CD8-positive, alpha-beta memory T cell (primary cell): ENCODE measurements around the gene PRPF4. TPM values are rescaled to one million over a fixed set of nuclear protein-coding genes. Genes with fewer than 3 reads are reported as not detected.

ENCODE experiments used
- CTCF ChIA-PET: fragments of 350-600 bp; sonication (Branson Sonifier 250); formaldehyde crosslinking; loops from one replicate; lab custom pipeline; 2021; ENCODE audit warnings: antibody characterized with exemption; lab: Charles Lee
- POLR2A ChIA-PET: fragments of 350-600 bp; sonication (Branson Sonifier 250); formaldehyde crosslinking; loops from one replicate; lab custom pipeline; 2021; ENCODE audit warnings: antibody characterized with exemption; lab: Charles Lee
- DNase-seq, 5 donors: peaks; one replicate each; pipeline versions ENCODE4 v3.0.0 to v3.0.0-alpha.2; 2020 to 2022; ENCODE audit warnings: mixed read lengths in 1 of 5
- H3K27ac ChIP-seq: one replicate; pipeline ENCODE4 v1.7.0; 2013; ENCODE audit warnings: low read depth, mild to moderate bottlenecking, low read length, moderate library complexity
- H3K27me3 ChIP-seq: 2 replicates; pipeline ENCODE4 v1.7.0; 2013; ENCODE audit warnings: low read length, mild to moderate bottlenecking; ENCODE audit not compliant: insufficient read depth, poor library complexity, severe bottlenecking
- H3K36me3 ChIP-seq: 2 replicates; pipeline ENCODE4 v1.7.0; 2013; ENCODE audit warnings: mild to moderate bottlenecking, low read length, moderate library complexity; ENCODE audit not compliant: insufficient read depth
- H3K4me1 ChIP-seq: 2 replicates; pipeline ENCODE4 v1.7.0; 2013; ENCODE audit warnings: mild to moderate bottlenecking, low read length, moderate library complexity; ENCODE audit not compliant: insufficient read depth
- H3K4me3 ChIP-seq: 2 replicates; pipeline ENCODE4 v1.7.0; 2013; ENCODE audit warnings: mild to moderate bottlenecking, low read length
- H3K9me3 ChIP-seq: 2 replicates; pipeline ENCODE4 v1.7.0; 2013; ENCODE audit warnings: mild to moderate bottlenecking, low read length
- H3K27ac Mint-ChIP-seq, 8 donors: one replicate each; pipeline ENCODE4 v1.8.0; 2020 to 2021; ENCODE audit warnings: mixed read lengths in 8 of 8, mild to moderate bottlenecking in 6 of 8, inconsistent platforms in 3 of 8, moderate library complexity in 3 of 8
- H3K27me3 Mint-ChIP-seq, 2 donors: one replicate each; pipeline ENCODE4 v1.8.0; 2020 to 2021; ENCODE audit warnings: mixed read lengths in 2 of 2, mild to moderate bottlenecking in 1 of 2, moderate library complexity in 1 of 2
- H3K36me3 Mint-ChIP-seq, 3 donors: one replicate each; pipeline ENCODE4 v1.8.0; 2020 to 2021; ENCODE audit warnings: mixed read lengths in 3 of 3, inconsistent platforms in 1 of 3, mild to moderate bottlenecking in 1 of 3
- H3K4me1 Mint-ChIP-seq, 3 donors: one replicate each; pipeline ENCODE4 v1.8.0; 2020 to 2021; ENCODE audit warnings: mixed read lengths in 3 of 3, inconsistent platforms in 1 of 3, mild to moderate bottlenecking in 1 of 3
- H3K4me3 Mint-ChIP-seq, 7 donors: one replicate each; pipeline ENCODE4 v1.8.0; 2020 to 2021; ENCODE audit warnings: mixed read lengths in 7 of 7, mild to moderate bottlenecking in 6 of 7, moderate library complexity in 4 of 7, inconsistent platforms in 2 of 7
- H3K9me3 Mint-ChIP-seq, 5 donors: one replicate each; pipeline ENCODE4 v1.8.0; 2020 to 2022; ENCODE audit warnings: mixed read lengths in 5 of 5, mild to moderate bottlenecking in 3 of 5, moderate library complexity in 2 of 5, inconsistent platforms in 1 of 5
- polyA plus RNA-seq: library from polyadenylated mRNA; unstranded; fragments of 300-500 nt; fragmentation: Illumina TruSeq; gene quantifications from one replicate; pipeline ENCODE4 v1.2.3, GENCODE V29; 2021
- total RNA-seq, 2 experiments: library from RNA; stranded (reverse); gene quantifications; one replicate each; pipeline ENCODE4 v1.2.3, GENCODE V29; 2021

The PRPF4 gene
- total and polyA plus RNA-seq, 3 experiments from 2014 or later = 27.4 to 71.4 (median 69.5) TPM

DNA sequence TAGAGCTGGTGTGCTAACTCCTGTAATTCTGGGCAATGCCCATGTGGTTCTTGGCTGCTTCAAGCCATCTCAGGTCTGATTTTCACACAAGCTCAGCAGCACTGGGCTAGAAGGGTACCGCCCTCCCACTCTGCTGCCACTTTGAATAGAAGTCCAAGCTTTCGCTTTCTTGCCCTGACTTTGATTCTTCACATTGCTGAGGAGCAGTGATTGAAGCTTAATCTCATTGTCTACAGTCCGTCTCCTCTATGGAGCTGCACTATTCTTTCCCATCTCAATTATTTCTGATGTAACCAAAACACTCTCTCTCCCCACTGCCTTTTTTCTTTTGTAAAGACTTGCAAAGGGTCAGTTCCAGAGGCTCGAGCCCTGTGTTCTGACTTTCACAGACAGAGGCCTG lies 40.6 kb downstream of the PRPF4 start:
- H3K4me3 ChIP-seq = no peak overlapping the region
- no peak overlapping the region for H3K27ac ChIP-seq
- Mint-ChIP-seq H3K9me3 (no peaks in the 10 kb centered on the region), H3K4me1 (no peaks in the 10 kb centered on the region), H3K27ac (no peak overlapping the region), H3K27me3 (peaks cover 4 to 11% of the 10 kb centered on the region in 2 donors), H3K4me3 (no peak overlapping the region), H3K36me3 (no peaks in the 10 kb centered on the region)
- CTCF ChIA-PET = no interaction called here
- H3K4me1 ChIP-seq = no peaks in the 10 kb centered on the region
- no peak for DNase-seq
- no peaks in the 10 kb centered on the region for H3K36me3 ChIP-seq
- POLR2A ChIA-PET = no interaction called here
- no peaks in the 10 kb centered on the region for H3K9me3 ChIP-seq
- H3K27me3 ChIP-seq = no peaks in the 10 kb centered on the region

DNA sequence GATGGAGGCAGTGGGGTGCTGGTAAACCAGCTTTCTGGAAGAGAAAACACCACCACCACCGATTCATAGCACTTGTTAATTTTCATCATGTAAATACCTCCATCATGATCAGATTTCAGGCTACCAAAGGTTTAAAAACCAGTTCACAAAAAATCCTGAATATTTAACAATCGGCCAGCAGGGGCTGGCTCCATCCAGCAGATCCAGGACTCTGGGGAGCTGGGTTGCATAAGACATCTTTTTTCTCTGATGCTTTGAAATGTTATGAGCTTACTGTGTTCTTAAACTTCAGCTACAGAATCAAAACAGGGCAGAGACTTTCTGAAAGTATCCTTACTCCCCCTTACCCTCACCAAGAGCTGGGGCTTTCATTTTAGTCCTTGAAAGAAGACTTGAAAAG lies 42.3 kb downstream of the PRPF4 start:
- Mint-ChIP-seq H3K36me3 (no peaks in the 10 kb centered on the region), H3K4me3 (no peak overlapping the region), H3K27me3 (peaks cover 4 to 11% of the 10 kb centered on the region in 2 donors), H3K27ac (no peak overlapping the region), H3K4me1 (no peaks in the 10 kb centered on the region), H3K9me3 (no peaks in the 10 kb centered on the region)
- H3K4me3 ChIP-seq = no peak overlapping the region
- ChIA-PET POLR2A (no interaction called here), CTCF (interaction anchor here (1.6 kb wide), 1 partner anchor 9 kb away, joined by 3 read pairs; no protein-coding TSS in a partner anchor)
- H3K9me3 ChIP-seq = no peaks in the 10 kb centered on the region
- H3K27me3 ChIP-seq = no peaks in the 10 kb centered on the region
- no peaks in the 10 kb centered on the region for H3K36me3 ChIP-seq
- no peak for DNase-seq
- no peaks in the 10 kb centered on the region for H3K4me1 ChIP-seq
- no peak overlapping the region for H3K27ac ChIP-seq

DNA sequence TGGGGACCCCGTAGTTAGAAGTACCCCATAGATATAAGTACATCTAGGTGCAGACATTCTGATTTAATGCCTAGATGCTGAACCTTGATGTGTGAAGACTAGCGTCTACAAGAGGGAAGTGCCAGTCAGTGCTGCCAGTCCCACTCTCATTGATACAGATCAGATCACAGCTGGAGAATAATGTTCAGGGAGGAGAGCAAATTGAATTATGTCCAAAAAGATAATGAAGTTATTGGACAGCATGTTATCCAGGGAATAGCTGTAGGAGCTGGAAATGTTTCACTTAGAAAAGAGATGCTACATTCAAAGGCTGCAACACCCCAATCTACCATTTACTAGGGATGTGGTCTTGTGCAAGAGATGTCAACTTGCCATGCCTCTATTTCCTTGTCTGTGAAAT lies 43.6 kb downstream of the PRPF4 start:
- H3K4me3 ChIP-seq = no peak overlapping the region
- H3K27me3 ChIP-seq = no peaks in the 10 kb centered on the region
- no peaks in the 10 kb centered on the region for H3K36me3 Mint-ChIP-seq
- H3K27ac ChIP-seq = no peak overlapping the region
- no peak overlapping the region for H3K4me3 Mint-ChIP-seq
- POLR2A ChIA-PET = interaction anchor here (0.6 to 1.1 kb wide), 2 partner anchors 10 to 336 kb away, joined by 3 read pairs; no protein-coding TSS in a partner anchor
- no peaks in the 10 kb centered on the region for H3K36me3 ChIP-seq
- CTCF ChIA-PET = interaction anchor here (1.3 to 1.6 kb wide), 2 partner anchors 8 to 9 kb away, joined by 3 read pairs; no protein-coding TSS in a partner anchor
- no peaks in the 10 kb centered on the region for H3K4me1 Mint-ChIP-seq
- H3K9me3 Mint-ChIP-seq = no peaks in the 10 kb centered on the region
- H3K9me3 ChIP-seq = no peaks in the 10 kb centered on the region
- H3K4me1 ChIP-seq = no peaks in the 10 kb centered on the region
- DNase-seq = no peak
- peak overlapping the region in 1 of 8 donors; percentile 5 for H3K27ac Mint-ChIP-seq
- peaks cover 2 to 11% of the 10 kb centered on the region in 2 donors for H3K27me3 Mint-ChIP-seq

DNA sequence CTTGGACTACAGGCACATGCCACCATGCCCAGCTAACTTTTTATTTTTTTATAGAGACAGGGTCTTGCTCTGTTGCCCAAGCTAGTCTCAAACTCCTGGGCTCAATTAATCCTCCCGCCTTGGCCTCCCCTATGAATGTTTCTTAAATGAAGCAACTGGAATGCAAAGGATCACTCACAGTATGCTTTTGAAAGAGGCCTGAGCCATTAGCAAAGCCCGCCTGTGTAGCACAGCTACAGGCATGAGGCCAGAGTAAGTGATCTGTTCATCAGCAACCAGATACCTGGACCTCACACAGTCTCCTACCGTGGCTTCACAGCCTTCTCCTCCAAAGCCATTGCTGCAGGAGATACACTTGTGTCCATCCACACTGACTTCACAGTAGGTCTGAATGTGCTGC lies 44.6 kb downstream of the PRPF4 start:
- Histone ChIP-seq H3K36me3 (no peaks in the 10 kb centered on the region), H3K4me1 (no peaks in the 10 kb centered on the region), H3K9me3 (no peaks in the 10 kb centered on the region), H3K27me3 (no peaks in the 10 kb centered on the region), H3K4me3 (no peak overlapping the region), H3K27ac (no peak overlapping the region)
- CTCF ChIA-PET = no interaction called here
- H3K36me3 Mint-ChIP-seq = no peaks in the 10 kb centered on the region
- no peaks in the 10 kb centered on the region for H3K4me1 Mint-ChIP-seq
- no peak overlapping the region for H3K27ac Mint-ChIP-seq
- H3K4me3 Mint-ChIP-seq = no peak overlapping the region
- POLR2A ChIA-PET = interaction anchor here (1.1 kb wide), 1 partner anchor 9 kb away, joined by 3 read pairs; no protein-coding TSS in a partner anchor
- H3K27me3 Mint-ChIP-seq = peaks cover 2 to 11% of the 10 kb centered on the region in 2 donors
- DNase-seq = no peak
- no peaks in the 10 kb centered on the region for H3K9me3 Mint-ChIP-seq

DNA sequence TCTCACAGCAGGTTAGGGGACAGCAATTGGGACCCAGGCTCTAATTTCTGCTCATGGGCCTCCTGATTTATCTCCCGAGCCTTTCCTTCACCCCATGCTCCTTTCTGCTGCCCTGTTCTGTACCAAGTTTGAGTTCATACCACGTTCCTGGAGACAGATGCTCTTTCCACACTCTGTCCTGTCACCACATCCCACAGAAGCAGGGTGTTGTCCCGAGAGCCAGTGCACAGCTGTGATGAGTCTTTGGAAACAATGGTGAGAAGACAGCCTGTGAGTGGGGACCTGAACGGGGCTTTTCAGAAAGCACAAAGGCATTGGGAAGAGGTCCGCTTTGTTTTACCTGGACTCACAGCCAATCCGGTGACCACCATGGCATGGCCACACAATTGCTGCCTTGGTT lies 47.2 kb downstream of the PRPF4 start:
- Histone ChIP-seq H3K9me3 (no peaks in the 10 kb centered on the region), H3K4me1 (no peaks in the 10 kb centered on the region), H3K27ac (no peak overlapping the region), H3K36me3 (no peaks in the 10 kb centered on the region), H3K27me3 (no peaks in the 10 kb centered on the region), H3K4me3 (no peak overlapping the region)
- H3K27me3 Mint-ChIP-seq = peaks cover 2 to 3% of the 10 kb centered on the region in 2 donors
- H3K4me3 Mint-ChIP-seq = no peak overlapping the region
- ChIA-PET CTCF (no interaction called here), POLR2A (no interaction called here)
- no peaks in the 10 kb centered on the region for H3K4me1 Mint-ChIP-seq
- H3K9me3 Mint-ChIP-seq = no peaks in the 10 kb centered on the region
- H3K27ac Mint-ChIP-seq = no peak overlapping the region
- no peaks in the 10 kb centered on the region for H3K36me3 Mint-ChIP-seq
- no peak for DNase-seq

DNA sequence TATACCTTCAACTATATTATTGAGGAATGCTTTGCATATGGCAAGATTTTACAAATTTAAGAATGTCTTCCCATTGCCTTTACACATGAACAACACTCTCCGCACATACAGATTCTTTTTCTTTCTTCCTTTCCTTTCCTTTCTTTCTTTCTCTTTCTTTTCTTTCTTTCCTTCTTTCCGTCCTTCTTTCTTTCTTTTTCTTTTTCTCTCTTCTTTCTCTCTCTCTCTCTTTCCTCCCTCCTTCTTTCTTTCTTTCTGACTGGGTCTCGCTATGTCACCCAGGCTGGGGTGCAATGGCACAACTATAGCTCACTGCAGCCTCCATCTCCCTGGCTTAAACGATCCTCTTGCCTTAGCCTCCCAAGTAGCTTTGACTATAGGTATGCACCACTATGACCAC lies 50.8 kb downstream of the PRPF4 start:
- POLR2A ChIA-PET = no interaction called here
- H3K27me3 Mint-ChIP-seq = no peaks in the 10 kb centered on the region
- H3K4me1 Mint-ChIP-seq = no peaks in the 10 kb centered on the region

DNA sequence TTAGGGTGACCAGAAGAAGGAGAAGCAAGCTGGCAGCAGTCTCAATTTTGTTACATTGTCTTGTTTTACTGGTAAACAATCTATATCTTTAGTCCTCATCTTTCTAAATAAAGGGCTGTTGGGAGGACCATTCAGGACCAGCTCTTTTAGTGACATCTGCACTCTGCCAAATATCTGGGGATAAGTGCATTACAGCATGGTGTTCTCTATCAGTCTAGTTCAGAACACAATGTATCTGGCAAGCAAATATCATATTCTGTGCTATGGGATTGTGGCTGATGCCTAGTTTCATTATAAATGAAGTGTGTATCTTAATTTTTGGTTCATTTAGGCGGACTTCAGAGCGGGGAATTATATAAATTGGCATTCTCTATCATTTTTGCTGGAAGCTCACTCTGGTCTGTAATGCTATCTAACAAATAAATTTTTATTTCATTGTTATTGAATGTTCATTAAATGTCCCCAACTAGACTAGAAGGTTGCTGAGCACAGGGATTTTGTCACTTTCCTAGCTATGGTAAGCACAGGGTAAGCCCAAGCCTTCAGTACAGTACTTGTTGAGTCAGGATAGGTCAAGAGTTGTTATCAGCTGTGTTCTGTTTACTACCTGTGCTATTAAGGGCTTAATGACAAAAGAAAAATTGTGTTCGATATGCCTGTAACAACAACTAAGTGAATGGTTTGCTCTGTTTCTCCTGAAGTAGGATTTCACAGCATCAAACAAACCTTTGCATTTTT lies 52.8 kb downstream of the PRPF4 start:
- POLR2A ChIA-PET = no interaction called here

More for the DNA sequence above, 50.8 kb downstream of the PRPF4 start:
- no peaks in the 10 kb centered on the region for H3K9me3 ChIP-seq
- H3K4me3 ChIP-seq = no peak overlapping the region
- no peak overlapping the region for H3K27ac Mint-ChIP-seq
- no peaks in the 10 kb centered on the region for H3K4me1 ChIP-seq
- CTCF ChIA-PET = interaction anchor here (1.3 kb wide), 1 partner anchor 8 kb away, joined by 3 read pairs; no protein-coding TSS in a partner anchor
- no peaks in the 10 kb centered on the region for H3K36me3 Mint-ChIP-seq
- H3K27me3 ChIP-seq = no peaks in the 10 kb centered on the region
- no peaks in the 10 kb centered on the region for H3K9me3 Mint-ChIP-seq
- no peak for DNase-seq
- H3K36me3 ChIP-seq = no peaks in the 10 kb centered on the region
- no peak overlapping the region for H3K27ac ChIP-seq
- no peak overlapping the region for H3K4me3 Mint-ChIP-seq

DNA sequence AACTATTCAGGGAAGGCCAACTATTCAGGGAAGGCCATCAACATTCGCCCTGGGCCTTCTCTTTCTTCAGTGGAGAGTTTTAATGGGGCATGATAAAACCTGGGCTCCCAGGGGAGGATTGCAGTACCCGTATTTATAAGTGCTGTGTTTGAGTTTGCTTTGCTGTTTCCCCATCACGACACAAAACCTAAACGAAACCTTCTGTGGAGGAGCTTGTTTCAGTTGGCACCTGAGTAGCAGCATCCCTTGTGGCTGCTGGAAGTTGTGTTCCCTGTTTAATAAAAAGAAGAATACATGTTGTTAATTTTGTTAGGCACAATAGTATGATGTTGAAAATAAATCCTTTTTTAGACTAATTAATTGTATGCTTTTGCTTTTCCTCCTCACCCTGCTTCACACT lies 56.3 kb downstream of the PRPF4 start:
- ChIA-PET CTCF (no interaction called here), POLR2A (no interaction called here)
- no peaks in the 10 kb centered on the region for H3K9me3 ChIP-seq
- H3K4me1 Mint-ChIP-seq = no peaks in the 10 kb centered on the region
- no peak for DNase-seq
- H3K27ac Mint-ChIP-seq = no peak overlapping the region
- H3K4me3 Mint-ChIP-seq = no peak overlapping the region
- H3K4me3 ChIP-seq = no peak overlapping the region
- H3K9me3 Mint-ChIP-seq = no peaks in the 10 kb centered on the region
- H3K27me3 Mint-ChIP-seq = no peaks in the 10 kb centered on the region
- H3K36me3 Mint-ChIP-seq = no peaks in the 10 kb centered on the region
- H3K36me3 ChIP-seq = no peaks in the 10 kb centered on the region
- H3K27me3 ChIP-seq = no peaks in the 10 kb centered on the region
- H3K27ac ChIP-seq = no peak overlapping the region
- H3K4me1 ChIP-seq = no peaks in the 10 kb centered on the region

More for the DNA sequence above, 52.8 kb downstream of the PRPF4 start:
- no peaks in the 10 kb centered on the region for H3K27me3 ChIP-seq
- H3K36me3 ChIP-seq = no peaks in the 10 kb centered on the region
- Mint-ChIP-seq H3K36me3 (no peaks in the 10 kb centered on the region), H3K9me3 (no peaks in the 10 kb centered on the region), H3K27me3 (no peaks in the 10 kb centered on the region), H3K4me1 (no peaks in the 10 kb centered on the region), H3K27ac (no peak overlapping the region), H3K4me3 (no peak overlapping the region)
- no peak overlapping the region for H3K4me3 ChIP-seq
- no peaks in the 10 kb centered on the region for H3K9me3 ChIP-seq
- DNase-seq = no peak
- no peaks in the 10 kb centered on the region for H3K4me1 ChIP-seq
- CTCF ChIA-PET = no interaction called here
- no peak overlapping the region for H3K27ac ChIP-seq
